WERI-Rb-1 (cell line): Measurements from ENCODE around the gene LRRC27.

Source experiments
- DNase-seq: peaks from one replicate; pipeline ENCODE4 v3.0.0-alpha.2; 2020
- H3K27ac ChIP-seq: fragments of 250-450 bp; sonication (Bioruptor Pico); 2 replicates; pipeline ENCODE4 v1.5.1; 2020; ENCODE audit warnings: mild to moderate bottlenecking, moderate library complexity
- H3K27me3 ChIP-seq: fragments of 250-450 bp; sonication (Bioruptor Pico); 2 replicates; pipeline ENCODE4 v1.5.1; 2021; ENCODE audit warnings: mild to moderate bottlenecking, low read depth, moderate library complexity; ENCODE audit not compliant: insufficient read depth, severe bottlenecking
- H3K36me3 ChIP-seq: fragments of 250-450 bp; sonication (Bioruptor Pico); 2 replicates; pipeline ENCODE4 v1.5.1; 2020; ENCODE audit warnings: mild to moderate bottlenecking, moderate library complexity
- H3K4me3 ChIP-seq: 2 replicates; pipeline ENCODE4 v1.5.1; 2011; ENCODE audit warnings: low read depth, mild to moderate bottlenecking, control low read depth, low read length
- H3K9me3 ChIP-seq: fragments of 250-450 bp; sonication (Bioruptor Pico); 2 replicates; pipeline ENCODE4 v1.5.1; 2021; ENCODE audit warnings: mild to moderate bottlenecking, moderate library complexity; ENCODE audit not compliant: severe bottlenecking
- CTCF ChIP-seq: IDR thresholded peaks from 2 replicates; pipeline ENCODE4 v1.5.1; 2011; ENCODE audit warnings: low read depth, mild to moderate bottlenecking, control low read depth, inconsistent platforms, low read length

Gene LRRC27

GRCh38 chr10:132410056-132410778, 78.2 kb downstream of the LRRC27 start:
- Histone ChIP-seq H3K9me3 (no peaks in the 10 kb centered on the region), H3K36me3 (peaks cover 39% of the 10 kb centered on the region), H3K27me3 (no peaks in the 10 kb centered on the region), H3K27ac (peak overlapping the region; percentile 93), H3K4me3 (no peak overlapping the region)
- no peak for TF ChIP-seq CTCF
- no peak for DNase-seq

GRCh38 chr10:132410779-132411532, 79.0 kb downstream of the LRRC27 start:
- no peak for DNase-seq
- peak overlapping the region; percentile 93 for H3K27ac ChIP-seq
- no peak overlapping the region for H3K4me3 ChIP-seq
- no peaks in the 10 kb centered on the region for H3K27me3 ChIP-seq
- H3K9me3 ChIP-seq, result no peaks in the 10 kb centered on the region
- no peak for TF ChIP-seq CTCF
- peaks cover 34% of the 10 kb centered on the region for H3K36me3 ChIP-seq

DNA sequence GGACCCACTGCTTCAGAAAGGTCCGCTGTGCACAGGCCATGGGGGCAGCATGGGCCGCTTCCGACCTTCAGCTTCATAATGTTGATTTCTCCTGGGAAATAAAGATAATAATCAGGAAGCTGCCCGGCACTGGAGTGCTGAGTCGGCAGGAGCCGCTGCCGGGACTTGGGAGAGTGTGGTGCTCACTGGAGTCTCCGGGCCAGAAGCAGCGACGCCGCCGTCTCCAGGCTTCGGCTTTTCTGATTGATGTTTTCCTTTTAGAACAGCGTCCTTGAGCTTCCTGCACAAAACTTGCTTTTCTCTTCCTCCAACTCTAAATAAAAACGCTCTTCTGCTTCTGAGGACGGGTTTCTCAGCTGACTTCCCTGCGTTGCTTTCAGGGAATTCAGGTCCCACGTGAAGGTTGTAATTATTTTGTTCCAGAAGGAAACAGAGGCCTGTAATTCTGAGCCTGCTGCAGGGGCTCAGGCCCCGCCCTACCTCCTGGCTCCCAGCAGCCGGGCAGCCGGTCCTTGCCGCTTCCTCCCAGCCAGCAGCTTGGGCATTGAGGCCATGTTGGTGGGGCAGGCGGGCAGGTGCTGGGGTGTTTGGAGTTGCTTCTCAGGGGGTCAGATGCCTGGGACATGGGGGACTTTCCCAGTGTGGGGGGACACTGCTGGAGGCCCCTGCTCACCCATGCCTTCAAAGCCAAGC, 79.7 kb downstream of the LRRC27 start:
- Histone ChIP-seq H3K27me3 (no peaks in the 10 kb centered on the region), H3K4me3 (no peak overlapping the region), H3K27ac (peak overlapping the region; percentile 93), H3K36me3 (peaks cover 29% of the 10 kb centered on the region), H3K9me3 (no peaks in the 10 kb centered on the region)
- DNase-seq, result peak; percentile 73
- no peak for TF ChIP-seq CTCF

DNA sequence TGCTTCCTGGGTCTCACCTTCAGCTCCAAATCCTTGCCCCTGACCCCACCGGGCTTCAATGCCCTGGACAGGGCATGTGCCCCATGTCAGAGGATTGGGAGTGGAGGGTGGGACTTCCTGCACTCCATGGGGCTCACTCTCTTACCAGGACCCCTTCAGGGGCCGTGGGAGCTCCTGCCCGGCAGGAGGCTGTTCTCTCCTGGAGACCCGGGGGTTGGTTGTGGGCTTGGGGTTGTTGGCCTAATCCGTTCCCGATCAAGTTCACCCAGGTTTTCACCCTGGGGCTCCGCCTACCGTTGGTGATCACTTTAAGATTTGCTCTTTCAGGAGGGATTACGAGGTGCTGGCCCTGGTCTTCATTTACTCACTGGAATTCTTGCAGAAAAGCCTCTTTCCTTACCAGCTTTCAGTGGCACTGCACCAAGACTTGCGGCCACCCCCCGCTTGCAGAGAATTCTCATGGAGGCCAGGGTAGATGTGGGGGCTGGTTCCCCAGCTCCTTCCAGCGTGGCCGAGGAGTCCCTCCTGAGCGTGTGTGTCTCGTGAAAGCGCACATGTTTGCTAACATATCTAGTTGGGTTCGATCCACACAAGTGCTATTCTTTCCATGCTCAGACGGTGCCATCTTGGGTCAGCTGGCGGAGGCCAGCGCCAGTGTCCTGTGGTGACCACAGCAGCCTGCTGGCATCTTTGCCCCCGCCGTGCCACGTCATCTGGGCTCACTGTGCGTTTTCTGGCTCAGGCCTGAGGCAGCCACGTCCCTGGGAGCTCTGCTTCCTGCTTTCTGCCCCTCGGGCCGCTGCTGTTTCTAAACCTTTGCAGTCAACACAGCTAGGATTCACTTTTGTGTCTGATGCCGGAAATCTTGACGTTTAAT, 80.6 kb downstream of the LRRC27 start:
- no peaks in the 10 kb centered on the region for H3K27me3 ChIP-seq
- H3K27ac ChIP-seq, result peak overlapping the region; percentile 93
- DNase-seq, result peak; percentile 78
- H3K4me3 ChIP-seq, result no peak overlapping the region
- no peaks in the 10 kb centered on the region for H3K9me3 ChIP-seq
- H3K36me3 ChIP-seq, result peaks cover 25% of the 10 kb centered on the region
- no peak for TF ChIP-seq CTCF

DNA sequence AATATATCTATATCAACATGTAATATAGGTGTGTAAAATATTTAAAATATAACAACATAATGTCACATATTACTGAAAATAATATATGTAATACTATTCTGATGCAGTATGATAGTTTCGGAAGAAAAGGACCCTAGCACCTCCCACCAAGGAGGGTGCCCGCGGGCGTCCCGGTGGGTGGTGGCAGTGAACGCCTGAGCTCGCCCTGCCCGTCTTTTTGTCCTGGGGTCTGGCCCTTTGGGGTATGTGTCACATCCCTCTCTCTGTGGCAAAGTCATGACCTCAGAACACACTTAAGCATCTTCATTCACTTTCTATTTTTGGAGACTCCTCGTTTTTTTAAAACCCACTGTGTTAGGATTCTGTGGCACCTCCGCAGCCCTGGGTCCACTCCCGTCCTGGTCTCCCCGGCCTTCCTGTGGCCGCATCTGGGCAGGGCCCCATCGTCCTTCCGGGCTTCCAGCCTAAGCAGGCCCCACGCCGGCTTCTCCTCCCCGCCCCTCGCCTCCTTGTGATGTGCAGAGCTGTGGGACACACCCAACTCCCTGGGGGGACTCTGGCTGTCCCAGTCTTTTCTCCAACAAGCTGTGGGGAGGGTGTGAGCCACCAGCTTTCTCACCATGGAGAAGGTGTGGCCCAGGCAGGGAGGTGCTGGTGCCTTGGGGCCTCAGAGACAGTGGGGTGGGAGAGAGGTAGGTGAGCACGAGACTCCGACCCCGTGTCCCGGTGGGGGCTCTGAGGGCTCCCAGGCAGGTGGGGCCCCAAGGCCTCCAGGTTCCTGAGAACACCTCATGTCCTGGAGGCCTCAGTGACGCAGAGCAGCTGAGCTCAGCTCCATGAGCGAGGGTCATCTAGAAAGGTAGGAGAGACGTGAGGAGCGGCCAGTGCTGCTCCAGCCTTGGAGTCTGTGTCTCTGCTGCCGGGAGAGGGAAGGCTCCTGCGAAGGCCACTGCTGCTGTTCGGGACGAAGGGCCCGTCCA, 81.5 kb downstream of the LRRC27 start:
- H3K36me3 ChIP-seq, result peaks cover 24% of the 10 kb centered on the region
- H3K27ac ChIP-seq, result peak overlapping the region; percentile 93
- no peaks in the 10 kb centered on the region for H3K27me3 ChIP-seq
- no peak for TF ChIP-seq CTCF
- H3K4me3 ChIP-seq, result no peak overlapping the region
- no peaks in the 10 kb centered on the region for H3K9me3 ChIP-seq
- DNase-seq, result no peak
